ENCODE results near the gene NEURL1B.

Gene NEURL1B

DNA sequence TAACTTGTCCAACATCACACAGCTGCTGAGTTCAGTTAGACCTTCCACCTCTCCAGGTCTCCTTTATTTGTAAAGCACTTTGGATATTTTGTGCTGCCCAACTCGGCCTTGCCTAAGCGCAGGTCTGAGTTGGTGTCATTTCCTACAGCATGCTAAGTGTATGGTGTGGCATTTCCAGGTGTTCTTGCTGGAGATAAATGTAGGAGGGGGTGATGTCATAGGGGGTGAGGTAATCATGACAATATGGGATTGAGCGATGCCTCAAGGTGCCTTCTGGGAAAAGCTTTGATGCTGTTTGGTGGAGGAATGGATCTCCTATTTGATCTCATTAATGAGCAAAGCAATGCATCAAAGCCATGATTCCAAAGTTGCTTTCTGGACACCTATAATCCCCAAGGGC lies 32.3 kb upstream of the NEURL1B start:
- H3K4me3 ChIP-seq (ENCODE audit: control insufficient read depth, low read depth, low read length), result no peak overlapping the region
- TF ChIP-seq, protein P1, sequence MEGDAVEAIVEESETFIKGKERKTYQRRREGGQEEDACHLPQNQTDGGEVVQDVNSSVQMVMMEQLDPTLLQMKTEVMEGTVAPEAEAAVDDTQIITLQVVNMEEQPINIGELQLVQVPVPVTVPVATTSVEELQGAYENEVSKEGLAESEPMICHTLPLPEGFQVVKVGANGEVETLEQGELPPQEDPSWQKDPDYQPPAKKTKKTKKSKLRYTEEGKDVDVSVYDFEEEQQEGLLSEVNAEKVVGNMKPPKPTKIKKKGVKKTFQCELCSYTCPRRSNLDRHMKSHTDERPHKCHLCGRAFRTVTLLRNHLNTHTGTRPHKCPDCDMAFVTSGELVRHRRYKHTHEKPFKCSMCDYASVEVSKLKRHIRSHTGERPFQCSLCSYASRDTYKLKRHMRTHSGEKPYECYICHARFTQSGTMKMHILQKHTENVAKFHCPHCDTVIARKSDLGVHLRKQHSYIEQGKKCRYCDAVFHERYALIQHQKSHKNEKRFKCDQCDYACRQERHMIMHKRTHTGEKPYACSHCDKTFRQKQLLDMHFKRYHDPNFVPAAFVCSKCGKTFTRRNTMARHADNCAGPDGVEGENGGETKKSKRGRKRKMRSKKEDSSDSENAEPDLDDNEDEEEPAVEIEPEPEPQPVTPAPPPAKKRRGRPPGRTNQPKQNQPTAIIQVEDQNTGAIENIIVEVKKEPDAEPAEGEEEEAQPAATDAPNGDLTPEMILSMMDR (conservative IDR thresholded peaks at IDR 0.05; ENCODE audit: control insufficient read depth, insufficient read depth, low read depth, low read length), result no peak
- no peak for DNase-seq (ENCODE audit: low read depth)

DNA sequence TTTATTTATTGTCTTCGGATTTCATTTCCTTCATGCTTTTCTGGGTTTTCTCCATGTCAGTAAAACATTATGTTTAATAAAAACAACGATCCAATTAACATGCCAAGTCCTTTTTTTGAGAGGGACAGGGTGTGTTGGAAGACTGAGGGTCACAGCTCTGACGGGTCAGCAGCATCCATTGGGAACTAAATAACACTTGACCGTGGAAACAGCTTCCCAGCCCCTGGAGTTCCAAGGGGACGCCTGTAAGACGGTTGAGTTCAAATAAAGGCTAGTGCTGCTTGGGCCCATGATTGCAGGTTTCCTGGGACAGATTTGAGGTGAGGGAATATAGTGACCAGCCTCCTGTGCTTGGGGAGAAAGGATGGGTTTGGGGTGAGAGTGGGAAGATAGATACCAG lies 30.4 kb upstream of the NEURL1B start:
- TF ChIP-seq, protein P1 (conservative IDR thresholded peaks at IDR 0.05; ENCODE audit: control insufficient read depth, insufficient read depth, low read depth, low read length), result no peak
- no peak overlapping the region for H3K4me3 ChIP-seq (ENCODE audit: control insufficient read depth, low read depth, low read length)
- no peak for DNase-seq (ENCODE audit: low read depth)

DNA sequence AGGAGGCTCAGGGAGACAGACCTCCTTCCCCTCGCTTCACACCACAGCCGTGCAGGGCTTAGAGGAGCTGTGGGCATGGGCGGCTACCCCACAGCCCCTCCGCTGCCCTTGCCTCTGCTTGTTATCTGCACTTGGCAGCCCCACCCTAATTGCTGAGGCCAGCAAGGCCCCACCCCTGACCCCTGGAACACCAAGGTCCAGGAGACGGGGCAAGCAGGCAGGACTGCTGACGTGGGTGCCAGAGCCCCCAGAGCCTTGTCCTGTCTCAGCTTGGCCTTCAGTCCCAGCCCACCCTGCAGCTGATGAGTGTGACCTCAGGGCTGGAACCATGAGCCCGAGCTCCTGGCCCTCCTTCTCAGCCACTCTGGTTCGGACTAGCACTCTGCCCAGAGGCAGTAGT lies 29.1 kb upstream of the NEURL1B start:
- no peak overlapping the region for H3K4me3 ChIP-seq (ENCODE audit: control insufficient read depth, low read depth, low read length)
- TF ChIP-seq, protein P1 (conservative IDR thresholded peaks at IDR 0.05; ENCODE audit: control insufficient read depth, insufficient read depth, low read depth, low read length), result no peak
- no peak for DNase-seq (ENCODE audit: low read depth)

DNA sequence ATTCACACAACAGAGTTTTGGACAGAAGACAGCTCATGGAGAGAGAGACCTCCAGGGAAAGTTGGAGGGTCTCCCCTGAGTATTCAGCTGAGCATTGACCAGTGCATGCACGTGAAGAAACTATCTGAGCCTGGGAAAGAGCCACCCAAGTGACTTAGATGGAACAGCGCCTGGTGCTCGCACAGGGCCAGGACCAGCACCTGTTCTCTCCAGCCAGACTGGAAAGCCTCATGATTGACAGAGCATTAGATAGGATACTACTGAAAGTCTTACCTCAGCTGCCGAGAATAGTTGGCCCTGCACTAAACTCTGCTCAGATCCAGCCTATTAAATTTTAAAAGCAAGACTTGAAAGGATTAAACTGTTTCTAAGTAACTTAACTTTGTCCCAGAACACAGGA lies 28.3 kb upstream of the NEURL1B start:
- TF ChIP-seq, protein P1 (conservative IDR thresholded peaks at IDR 0.05; ENCODE audit: control insufficient read depth, insufficient read depth, low read depth, low read length), result no peak
- H3K4me3 ChIP-seq (ENCODE audit: control insufficient read depth, low read depth, low read length), result no peak overlapping the region
- DNase-seq (ENCODE audit: low read depth), result no peak

DNA sequence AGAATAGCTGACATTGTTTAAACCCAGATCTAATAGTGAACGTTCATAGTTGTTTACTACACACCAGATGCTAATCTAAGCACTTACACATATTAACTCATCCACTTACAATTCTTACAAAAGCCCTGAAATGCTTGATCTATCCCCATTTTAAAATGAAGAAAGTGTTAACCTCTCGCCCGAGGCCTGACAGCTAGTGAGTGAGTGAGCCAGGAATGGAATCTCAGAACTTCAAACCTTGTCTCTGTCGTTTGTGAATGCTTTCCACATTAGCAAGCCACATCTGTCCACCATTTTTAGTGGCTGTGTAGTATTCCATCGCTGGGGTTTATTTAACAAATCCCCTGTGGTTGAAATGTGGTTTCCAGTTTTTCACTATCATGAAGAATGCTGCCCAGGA lies 24.9 kb upstream of the NEURL1B start:
- DNase-seq (ENCODE audit: low read depth), result no peak
- no peak overlapping the region for H3K4me3 ChIP-seq (ENCODE audit: control insufficient read depth, low read depth, low read length)
- TF ChIP-seq, protein P1 (conservative IDR thresholded peaks at IDR 0.05; ENCODE audit: control insufficient read depth, insufficient read depth, low read depth, low read length), result no peak

DNA sequence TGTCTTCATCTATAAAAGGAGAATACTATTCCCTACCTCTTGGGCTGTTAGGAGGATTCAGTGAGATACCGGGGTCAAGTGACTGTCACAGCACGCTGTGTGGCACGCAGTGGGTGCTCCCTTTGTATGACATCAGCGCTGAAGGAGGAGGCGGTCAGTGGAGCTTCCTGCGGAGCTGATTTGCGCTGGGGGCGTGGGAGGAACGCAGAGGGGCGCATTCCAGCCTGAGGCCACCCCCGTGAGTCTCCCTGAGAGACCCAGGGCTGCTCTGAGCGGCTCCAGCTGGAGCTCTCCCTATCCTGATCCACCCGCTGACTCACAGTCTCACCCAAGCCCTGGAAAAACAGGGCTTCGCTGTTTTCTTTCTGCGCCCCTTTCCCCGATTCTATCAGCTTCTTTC lies 24.3 kb upstream of the NEURL1B start:
- no peak overlapping the region for H3K4me3 ChIP-seq (ENCODE audit: control insufficient read depth, low read depth, low read length)
- TF ChIP-seq, protein P1 (conservative IDR thresholded peaks at IDR 0.05; ENCODE audit: control insufficient read depth, insufficient read depth, low read depth, low read length), result no peak
- DNase-seq (ENCODE audit: low read depth), result peak; percentile 43

DNA sequence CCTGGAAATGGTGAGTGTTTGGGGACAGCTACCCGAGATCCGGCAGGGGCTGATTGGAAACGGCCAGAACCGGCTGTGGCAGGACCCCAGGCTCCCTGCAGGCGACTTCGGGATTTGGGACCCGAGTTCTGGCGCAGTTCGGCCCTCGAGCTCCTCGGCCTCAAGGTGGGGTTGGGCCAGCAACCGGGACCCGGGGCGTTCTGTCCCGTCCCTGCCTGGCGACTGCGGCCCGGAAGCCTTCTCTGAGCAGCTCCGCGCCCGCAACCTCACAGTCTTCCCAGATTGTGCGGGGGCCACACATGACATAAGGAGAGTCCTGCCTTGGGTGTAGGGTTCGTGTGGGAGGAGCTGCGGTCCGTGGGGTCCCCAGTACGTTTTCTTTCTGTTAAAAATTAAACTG lies 23.2 kb upstream of the NEURL1B start:
- TF ChIP-seq, protein P1 (conservative IDR thresholded peaks at IDR 0.05; ENCODE audit: control insufficient read depth, insufficient read depth, low read depth, low read length), result no peak
- no peak for DNase-seq (ENCODE audit: low read depth)
- H3K4me3 ChIP-seq (ENCODE audit: control insufficient read depth, low read depth, low read length), result no peak overlapping the region
